Astrocyte of the spinal cord (primary cell): ENCODE data around the gene LEMD2.
A peak's percentile ranks its signal among the peaks of the same experiment; 100 is the strongest.

Experiments
- DNase-seq: peaks from one replicate; pipeline ENCODE4 v3.0.0; 2011; ENCODE audit warnings: low read depth, low spot score
- H3K4me3 ChIP-seq: 2 replicates; pipeline ENCODE4 v1.5.1; 2011; ENCODE audit warnings: low read depth, mild to moderate bottlenecking, low read length, moderate library complexity
- in situ Hi-C: cut with HindIII; loops from 2 replicates; pipeline ENCODE4 v1.10.0; 2017; ENCODE audit warnings: low sequenced_read_pairs
- TF ChIP-seq, protein P1 (sequence below): IDR thresholded peaks from 2 replicates; pipeline ENCODE4 v1.5.1; 2012; ENCODE audit warnings: low read depth, mild to moderate bottlenecking, low read length, inconsistent platforms

Gene LEMD2

DNA sequence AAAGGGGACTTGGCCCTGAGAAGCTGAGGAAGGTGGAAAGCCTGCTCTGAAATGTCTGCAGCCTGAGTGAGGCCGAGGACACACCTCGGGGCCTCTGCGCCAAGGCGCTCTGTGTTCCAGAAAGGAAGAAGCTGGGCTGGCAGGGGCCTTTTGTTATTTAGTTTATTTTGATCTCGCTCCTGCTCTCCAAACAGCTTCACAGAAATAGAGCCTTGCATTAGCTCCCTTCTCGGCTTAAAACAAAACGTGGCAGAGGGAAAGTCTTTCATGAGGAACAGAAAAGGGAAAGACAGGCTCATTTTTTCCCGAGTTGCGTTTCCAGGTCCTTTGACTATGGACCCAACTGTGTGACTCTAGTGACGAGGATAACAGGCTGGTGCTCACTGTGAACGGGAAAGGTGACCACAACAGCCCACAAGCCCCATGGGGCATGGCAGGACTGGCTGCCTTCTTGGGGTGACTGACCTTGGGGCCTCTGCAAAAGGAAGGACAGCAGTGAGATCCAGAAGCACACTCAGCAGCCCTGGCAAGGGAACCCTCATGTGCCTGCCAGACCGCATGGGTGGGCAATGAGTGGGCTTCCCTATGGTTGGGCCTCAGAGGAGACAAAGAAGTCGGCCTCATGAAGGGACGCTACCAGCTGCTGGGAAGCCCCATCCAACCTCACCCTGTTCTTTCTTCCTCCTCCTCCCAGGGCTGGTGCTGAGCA lies 18.7 kb downstream of the LEMD2 start:
- no peak for DNase-seq
- in situ Hi-C loops: no loop called here
- TF ChIP-seq, protein P1, sequence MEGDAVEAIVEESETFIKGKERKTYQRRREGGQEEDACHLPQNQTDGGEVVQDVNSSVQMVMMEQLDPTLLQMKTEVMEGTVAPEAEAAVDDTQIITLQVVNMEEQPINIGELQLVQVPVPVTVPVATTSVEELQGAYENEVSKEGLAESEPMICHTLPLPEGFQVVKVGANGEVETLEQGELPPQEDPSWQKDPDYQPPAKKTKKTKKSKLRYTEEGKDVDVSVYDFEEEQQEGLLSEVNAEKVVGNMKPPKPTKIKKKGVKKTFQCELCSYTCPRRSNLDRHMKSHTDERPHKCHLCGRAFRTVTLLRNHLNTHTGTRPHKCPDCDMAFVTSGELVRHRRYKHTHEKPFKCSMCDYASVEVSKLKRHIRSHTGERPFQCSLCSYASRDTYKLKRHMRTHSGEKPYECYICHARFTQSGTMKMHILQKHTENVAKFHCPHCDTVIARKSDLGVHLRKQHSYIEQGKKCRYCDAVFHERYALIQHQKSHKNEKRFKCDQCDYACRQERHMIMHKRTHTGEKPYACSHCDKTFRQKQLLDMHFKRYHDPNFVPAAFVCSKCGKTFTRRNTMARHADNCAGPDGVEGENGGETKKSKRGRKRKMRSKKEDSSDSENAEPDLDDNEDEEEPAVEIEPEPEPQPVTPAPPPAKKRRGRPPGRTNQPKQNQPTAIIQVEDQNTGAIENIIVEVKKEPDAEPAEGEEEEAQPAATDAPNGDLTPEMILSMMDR: no peak
- no peak overlapping the region for H3K4me3 ChIP-seq

GRCh38 chr6:33769248-33769821 lies 19.6 kb downstream of the LEMD2 start:
- in situ Hi-C loops: no loop called here
- no peak overlapping the region for H3K4me3 ChIP-seq
- no peak for DNase-seq
- TF ChIP-seq, protein P1: no peak

- TF ChIP-seq, protein P1: peak; percentile 95
- H3K4me3 ChIP-seq: no peak overlapping the region
- in situ Hi-C loops: no loop called here
- peak; percentile 73 for DNase-seq
Observed at GRCh38 chr6:33768644-33769120, 20.2 kb downstream of the LEMD2 start.

DNA sequence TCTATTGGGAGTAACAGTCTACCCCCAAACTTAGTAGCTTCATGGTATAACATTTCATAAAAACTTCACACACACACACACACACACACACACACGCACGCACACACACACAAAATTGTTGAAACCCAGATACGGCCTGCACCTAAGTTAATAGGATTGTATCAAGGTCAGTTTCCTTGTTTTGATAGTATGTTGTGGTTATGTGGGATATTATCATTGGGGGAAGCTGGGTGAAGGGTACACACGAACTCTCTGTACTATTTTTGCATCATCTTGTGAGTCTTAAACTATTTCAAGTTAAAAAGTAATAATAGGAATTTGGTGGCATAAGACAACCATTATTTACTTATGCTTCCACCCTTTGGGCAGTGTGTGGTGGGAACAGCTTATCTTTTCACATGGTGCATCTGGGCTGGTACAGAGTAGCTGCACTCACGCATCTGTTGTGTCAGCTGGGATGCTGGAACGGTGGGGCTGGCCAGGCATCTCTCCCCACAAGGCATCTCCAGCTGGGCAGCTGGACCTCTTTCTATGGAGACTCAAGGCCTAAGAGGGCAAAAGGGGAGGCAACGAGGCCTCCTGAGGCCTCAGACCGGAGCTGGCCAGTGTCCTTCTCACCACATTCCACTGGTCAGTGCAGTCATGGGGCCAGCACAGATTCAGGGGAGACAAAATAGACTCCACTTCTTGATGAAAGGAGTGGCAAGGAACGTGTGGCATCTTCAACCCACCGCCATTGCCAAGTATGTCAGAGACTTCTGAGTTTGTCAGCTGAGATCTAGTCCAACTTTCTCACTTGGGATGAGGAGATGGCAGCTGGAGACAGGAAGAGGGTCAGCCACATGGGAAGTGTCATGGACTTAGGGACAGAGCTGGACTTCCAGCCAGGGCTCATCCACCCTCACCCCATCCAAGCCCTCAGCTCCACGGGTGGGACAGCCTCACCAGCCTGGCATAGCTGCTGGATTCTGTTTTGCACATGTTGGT lies 21.7 kb downstream of the LEMD2 start:
- TF ChIP-seq, protein P1: no peak
- no peak overlapping the region for H3K4me3 ChIP-seq
- in situ Hi-C loops: no loop called here
- no peak for DNase-seq

- in situ Hi-C loops: no loop called here
- no peak for DNase-seq
- no peak overlapping the region for H3K4me3 ChIP-seq
- TF ChIP-seq, protein P1: no peak
Observed at GRCh38 chr6:33765368-33765767, 23.6 kb downstream of the LEMD2 start.

DNA sequence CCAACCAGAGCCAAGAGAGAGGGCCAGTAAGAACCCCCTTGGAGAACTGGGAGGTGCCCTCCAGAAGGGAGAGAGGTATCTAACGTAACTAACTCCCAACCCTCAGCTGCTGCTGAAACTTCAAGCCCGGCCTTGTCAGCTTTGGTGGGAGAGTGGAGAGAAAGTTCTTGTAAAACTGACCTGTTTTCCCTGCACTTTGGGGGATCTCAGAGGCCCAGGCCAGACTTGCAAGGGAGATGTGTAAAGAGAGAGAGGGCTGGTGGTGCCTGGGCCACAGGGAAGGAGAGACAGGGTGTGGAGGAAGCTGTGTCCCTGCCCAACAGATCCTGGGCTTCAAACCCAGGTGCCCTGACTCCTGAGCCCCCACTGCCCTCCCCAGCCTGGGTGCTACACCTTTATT lies 24.9 kb downstream of the LEMD2 start:
- in situ Hi-C loops: no loop called here
- TF ChIP-seq, protein P1: no peak
- DNase-seq: no peak
- no peak overlapping the region for H3K4me3 ChIP-seq
